ENCODE data around the gene CHRM1. TPM values are rescaled to one million over a fixed set of nuclear protein-coding genes. Genes with fewer than 3 reads are reported as not detected.

The CHRM1 gene
- total and polyA plus RNA-seq, 2 of the 13 experiments (the other 11 are each of a cell fraction or from before 2014, with no cell fraction given) = not detected

DNA sequence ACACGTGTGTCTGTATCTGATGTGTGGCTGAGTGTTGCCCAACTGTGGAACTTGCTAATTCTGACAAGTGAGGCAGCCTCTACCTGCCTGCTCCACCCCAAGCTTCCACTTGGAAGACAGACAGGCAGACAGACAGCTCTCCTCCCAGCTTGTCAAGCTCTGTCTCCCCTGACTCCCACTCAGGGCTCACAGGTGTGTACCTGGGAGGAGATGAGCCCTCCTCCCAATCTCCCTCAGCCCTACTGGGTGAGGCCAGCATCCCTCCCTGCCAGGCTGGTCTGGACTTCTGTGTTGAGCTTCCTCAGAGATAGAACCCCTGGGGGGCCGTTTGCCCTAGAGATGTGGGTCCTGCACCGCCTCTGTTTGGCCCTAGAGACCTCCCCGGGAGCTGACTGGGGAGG is 1.0 kb upstream of the CHRM1 start (continued):
- TF ChIP-seq ZBTB40 (IDR thresholded peaks at IDR 0.05) (no peak), ZBTB40 (CRISPR knock-in tag; IDR thresholded peaks at IDR 0.05) (no peak), SOX6 (IDR thresholded peaks at IDR 0.05) (no peak), SOX6 (CRISPR knock-in tag; IDR thresholded peaks at IDR 0.05) (no peak), MIXL1 (CRISPR knock-in tag; IDR thresholded peaks at IDR 0.05) (no peak), ZNF362 (CRISPR knock-in tag; IDR thresholded peaks at IDR 0.05; ENCODE audit: borderline replicate concordance) (no peak), BRCA1 (CRISPR knock-in tag; IDR thresholded peaks at IDR 0.05) (no peak)

Measured in HepG2 (cell line).